Cortex of kidney (tissue), 1 donor: Measurements from ENCODE around the gene SSR2.
"Not testable (repeated sequence)": the region's sequence is repeated elsewhere in the genome, so short reads cannot be mapped to it uniquely, and the experiment has no call there.

Experiments
- DNase-seq: peaks from one replicate; lab custom pipeline; 2025; lab: John Stamatoyannopoulos, UW

The SSR2 gene

GRCh38 chr1:156048663-156049258, 28.0 kb upstream of the SSR2 start:
- no peak for DNase-seq

GRCh38 chr1:156045076-156045475, 24.3 kb upstream of the SSR2 start:
- DNase-seq: no peak

DNA sequence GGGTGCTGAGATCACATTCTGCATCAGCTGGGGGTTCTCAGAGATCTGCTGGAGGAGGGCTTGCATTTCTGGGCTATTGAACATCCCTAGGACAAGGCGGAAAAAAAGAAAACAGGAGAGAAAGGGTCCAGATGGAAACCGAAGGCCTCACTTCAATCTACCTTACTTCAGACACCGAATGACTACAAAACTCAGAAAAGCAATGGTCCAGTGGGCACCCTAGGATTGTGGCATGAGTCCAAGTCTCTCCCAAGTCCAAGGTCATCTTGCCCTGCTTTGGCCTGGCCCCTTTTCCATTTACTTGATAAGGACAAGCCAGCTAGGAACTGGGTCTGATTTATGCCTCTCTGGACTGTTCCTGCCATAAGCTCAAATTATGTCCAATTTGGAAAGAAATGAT, 22.1 kb upstream of the SSR2 start:
- no peak for DNase-seq

DNA sequence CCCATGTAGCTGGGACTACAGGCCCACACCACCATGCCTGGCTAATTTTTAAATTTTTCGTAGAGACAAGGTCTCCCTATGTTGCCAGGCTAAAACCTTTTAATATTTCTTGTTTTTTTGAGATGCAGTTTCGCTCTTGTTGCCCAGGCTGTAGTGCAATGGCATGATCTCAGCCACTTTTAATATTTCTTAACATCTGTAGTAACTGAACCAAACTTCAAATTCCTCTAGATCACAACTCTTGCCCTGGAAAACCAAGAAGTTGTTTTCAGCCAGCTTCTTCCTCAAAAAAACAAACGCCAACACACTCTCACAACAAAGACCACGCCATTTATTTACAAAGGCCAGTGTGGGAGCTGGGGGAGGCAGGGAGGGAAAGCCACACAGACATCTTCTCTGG, 14.2 kb upstream of the SSR2 start:
- DNase-seq: not testable (repeated sequence)

GRCh38 chr1:156033011-156033410, 12.3 kb upstream of the SSR2 start:
- no peak for DNase-seq

GRCh38 chr1:156026588-156026987, 5.8 kb upstream of the SSR2 start:
- no peak for DNase-seq

GRCh38 chr1:156025876-156026275, 5.1 kb upstream of the SSR2 start:
- no peak for DNase-seq

DNA sequence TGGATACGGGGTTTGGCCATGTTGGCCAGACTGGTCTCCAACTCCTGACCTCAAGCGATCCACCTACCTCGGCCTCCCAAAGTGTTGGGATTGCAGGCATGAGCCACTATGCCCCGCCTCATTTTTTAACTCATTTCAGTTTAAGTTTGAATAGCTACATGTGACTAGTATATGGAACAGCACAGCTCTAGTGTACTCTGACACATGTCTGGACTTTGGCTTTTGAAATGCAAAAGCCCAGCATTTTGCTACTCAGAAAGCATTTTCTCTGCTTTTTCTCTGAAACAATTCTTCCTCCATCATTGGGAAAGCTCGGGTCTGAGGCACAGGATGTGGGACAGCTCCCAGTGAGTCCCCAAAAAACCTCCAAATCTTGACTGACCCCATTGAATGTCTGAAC, 4.0 kb upstream of the SSR2 start:
- DNase-seq: no peak

DNA sequence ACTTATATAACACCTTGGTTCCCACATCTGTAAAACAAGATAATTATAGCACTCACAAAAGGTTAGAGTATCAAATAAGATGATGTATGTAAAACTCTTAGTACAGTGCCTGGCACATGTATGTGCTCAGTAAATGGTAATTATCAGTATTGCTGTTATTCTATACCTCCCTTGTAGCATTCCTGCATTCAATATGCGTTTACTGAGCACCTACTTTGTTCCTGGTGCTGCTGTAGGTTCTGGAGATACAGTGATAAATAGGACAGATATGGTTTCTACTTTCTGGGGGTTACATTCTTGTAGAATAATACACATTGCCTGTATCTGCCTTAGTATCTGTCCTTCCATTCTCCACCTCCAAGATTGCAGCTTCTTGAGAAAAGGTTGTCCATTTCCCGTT, 1.2 kb upstream of the SSR2 start:
- no peak for DNase-seq

- no peak for DNase-seq
Measured at GRCh38 chr1:156021093-156021428, 310 bp upstream of the SSR2 start.

- no peak for DNase-seq
Measured at GRCh38 chr1:156019946-156020292, 832 bp downstream of the SSR2 start.

GRCh38 chr1:156014829-156015228, 5.9 kb downstream of the SSR2 start:
- no peak for DNase-seq

DNA sequence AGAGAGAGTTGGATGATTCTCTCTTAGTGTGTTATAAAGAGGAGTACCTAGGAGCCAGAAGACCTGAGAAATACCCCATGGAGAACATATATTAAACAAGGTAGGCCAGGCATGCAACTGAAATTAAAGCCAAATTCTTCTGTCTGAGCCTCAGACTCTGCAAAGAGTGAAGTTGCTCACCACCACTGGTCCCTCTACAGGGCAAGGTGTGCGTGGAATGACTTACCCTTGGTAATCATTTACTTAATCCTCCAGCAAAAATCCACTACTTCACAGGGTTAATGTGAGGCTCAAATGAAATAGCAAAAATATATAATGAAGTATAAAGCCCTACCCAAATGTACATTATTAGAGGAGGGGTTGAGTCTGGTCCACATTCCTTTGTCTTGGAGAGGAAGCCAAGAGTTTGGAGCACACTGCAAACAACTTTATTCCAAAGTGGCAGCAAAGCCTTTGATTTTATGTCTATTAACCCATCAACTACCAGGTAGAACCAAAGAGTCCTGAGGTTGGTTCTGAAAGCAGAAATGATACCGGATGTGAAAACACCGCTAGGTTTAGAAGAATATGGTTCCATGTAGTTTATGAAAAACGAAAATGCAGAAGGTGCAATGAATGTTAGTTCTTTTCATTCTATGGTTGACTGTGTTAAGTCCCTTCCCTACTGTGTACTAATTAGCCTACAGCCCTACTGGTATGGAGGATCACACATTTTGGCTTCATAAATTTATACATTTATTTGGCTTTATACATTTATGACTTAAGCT, 8.5 kb downstream of the SSR2 start:
- no peak for DNase-seq

- no peak for DNase-seq
Measured at GRCh38 chr1:156009404-156009803, 11.3 kb downstream of the SSR2 start.

GRCh38 chr1:156006666-156007376, 13.9 kb downstream of the SSR2 start:
- DNase-seq: no peak

DNA sequence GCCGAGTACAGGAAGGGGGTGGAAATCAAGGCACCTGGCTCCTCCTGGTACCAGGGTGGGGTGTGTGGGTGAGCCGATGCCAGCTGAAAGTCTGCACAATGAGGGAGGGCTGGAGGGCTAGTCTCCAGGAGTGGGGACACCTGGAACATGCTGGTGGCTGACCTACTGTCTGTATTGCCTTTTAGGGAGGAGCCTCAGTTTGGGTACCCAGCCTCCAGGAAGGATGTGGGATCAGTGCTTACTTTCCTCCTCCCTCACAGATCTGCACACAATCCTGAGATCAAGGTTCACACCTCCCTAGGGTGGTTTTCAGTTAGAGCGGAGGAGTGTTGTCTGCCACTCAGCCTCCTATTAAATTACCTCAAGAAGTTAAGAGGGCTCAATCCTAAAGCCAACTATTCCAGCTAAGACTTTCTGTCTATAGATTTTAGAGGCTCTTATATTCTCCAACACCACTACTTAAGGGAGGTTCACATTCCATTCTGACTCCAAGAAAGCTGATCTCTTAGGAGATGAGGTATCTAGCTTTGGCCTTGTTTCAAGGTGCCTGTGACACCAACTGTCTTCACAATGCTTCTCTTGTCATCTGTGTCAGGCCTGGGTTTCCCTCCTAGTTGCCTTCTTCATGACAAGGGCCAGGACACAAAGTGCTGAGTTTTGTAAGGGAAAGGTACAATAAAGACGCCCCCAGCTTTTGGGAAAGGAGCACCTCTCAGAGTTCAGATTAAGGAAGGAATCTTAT, 15.7 kb downstream of the SSR2 start:
- no peak for DNase-seq

DNA sequence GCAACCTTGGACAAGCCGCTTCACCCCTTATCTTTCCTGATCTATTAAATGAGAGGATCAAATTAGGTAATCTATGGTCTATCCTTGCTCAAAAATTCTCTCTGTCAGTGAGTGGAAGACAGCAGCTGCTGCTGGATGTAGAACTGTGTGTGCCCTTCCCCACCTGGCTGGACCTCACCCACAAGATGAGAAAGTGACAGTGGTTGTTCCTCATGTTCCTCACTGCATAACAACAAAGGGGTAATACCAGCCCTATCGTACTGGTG, 16.9 kb downstream of the SSR2 start:
- no peak for DNase-seq

DNA sequence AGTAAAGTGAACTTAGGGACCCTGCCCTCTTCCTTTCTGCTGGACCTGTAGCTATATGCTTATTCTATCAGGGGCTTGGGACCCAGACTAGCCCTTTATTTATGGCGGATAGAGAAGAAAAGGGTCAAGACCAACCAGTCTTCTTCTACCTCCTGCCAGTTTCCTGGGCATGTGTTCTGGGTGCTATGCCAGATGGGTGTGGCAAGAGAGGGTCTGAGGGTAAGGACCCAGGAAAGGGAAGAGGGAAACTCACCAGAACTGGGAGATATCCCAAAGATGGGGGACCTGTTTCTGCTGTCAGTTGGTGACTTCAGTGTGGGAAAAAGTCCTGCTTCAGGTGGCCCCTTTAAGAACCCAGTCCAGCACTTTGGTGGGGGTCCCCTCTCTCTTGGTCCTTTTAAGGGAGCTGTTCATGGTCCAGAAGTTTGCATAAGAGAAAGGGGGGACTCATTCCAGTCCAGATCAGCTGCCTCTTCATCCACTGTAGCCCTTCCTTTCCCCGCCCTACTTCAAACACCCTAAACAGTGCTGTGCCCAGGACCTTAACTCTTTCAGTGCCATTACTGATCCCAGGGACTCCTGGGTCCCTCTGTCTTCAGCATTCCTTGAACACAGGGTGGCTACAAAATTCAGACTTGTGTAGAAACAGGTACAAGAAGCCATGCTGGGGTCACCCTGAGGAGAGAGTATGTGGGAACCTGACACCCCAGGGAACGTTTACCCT, 18.4 kb downstream of the SSR2 start:
- DNase-seq: no peak

- DNase-seq: no peak
Measured at GRCh38 chr1:156001662-156002171, 19.0 kb downstream of the SSR2 start.

GRCh38 chr1:156001021-156001661, 19.6 kb downstream of the SSR2 start:
- no peak for DNase-seq

GRCh38 chr1:155999964-156000363, 20.8 kb downstream of the SSR2 start:
- no peak for DNase-seq

- DNase-seq: no peak
Measured at GRCh38 chr1:155996166-155996565, 24.6 kb downstream of the SSR2 start.
